HS-5 (cell line): ENCODE data around the gene ZER1.

Experiments used
- DNase-seq: peaks from one replicate; pipeline ENCODE4 v3.0.0-alpha.2; 2012; ENCODE audit warnings: low read depth

The ZER1 gene

DNA sequence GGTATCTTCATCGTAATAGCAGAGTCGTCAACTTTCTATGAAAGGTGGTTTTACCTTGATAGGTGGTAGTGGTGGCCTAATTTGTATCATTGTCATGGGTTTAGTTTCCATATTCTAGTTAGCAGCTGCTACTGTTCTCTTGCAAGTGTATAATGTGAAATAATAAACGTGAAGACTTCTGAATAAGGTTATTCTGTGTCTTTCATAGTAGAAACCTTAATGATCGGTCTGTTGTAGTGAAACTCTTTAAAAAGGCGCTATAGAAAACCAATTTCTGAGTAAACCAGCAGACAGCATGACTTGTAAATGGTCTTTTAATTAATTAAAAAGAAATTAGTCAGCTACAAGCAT, 81.1 kb downstream of the ZER1 start:
- DNase-seq: no peak

DNA sequence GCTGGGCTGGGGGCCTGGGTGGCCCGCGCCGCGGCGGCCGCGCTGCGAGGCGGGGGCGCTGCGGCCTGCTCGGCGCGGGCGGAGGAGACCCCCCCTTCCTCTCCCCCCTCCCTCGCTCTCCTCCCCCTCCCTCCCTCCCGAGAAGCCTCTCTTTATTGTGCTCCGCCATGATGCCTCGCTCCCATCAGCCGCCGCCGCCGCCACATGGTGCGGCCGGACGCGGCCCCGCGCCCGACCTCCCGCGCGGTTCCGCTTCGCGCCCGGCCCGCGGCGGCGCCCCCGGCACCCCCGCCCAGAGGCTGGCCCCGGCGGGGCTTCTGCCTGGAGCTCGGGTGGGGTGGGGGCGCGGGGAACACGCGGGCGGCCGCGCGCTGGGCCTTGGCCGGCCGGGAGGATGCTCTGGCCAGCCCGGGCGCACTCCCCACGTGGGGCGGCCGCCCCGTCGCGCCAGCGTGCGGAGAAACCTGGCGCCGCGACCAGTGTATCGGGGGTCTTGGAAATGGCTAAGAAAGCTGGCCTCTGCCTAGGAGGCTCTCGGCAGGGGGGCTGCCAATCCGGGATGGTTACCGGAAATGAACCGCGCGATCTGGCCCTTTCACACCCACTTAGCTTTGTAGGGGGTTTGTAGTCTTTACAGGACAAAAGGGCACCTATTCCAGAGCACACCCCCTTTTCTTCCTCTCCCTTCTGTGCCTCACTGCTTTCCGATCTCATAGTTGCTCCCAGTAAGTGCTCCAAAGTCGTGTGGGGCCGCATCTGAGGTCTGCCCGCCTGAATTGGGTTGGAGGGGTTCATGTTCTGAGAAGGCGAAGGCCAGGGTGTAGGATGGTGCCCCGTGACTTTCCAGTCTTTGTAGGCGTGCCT, 81.7 kb downstream of the ZER1 start:
- no peak for DNase-seq

GRCh38 chr9:128689293-128689774, 82.4 kb downstream of the ZER1 start:
- DNase-seq: no peak

- DNase-seq: peak; percentile 56
Observed at GRCh38 chr9:128688501-128689292, 83.0 kb downstream of the ZER1 start, which contains the start of gene SET. Gene SET (plus strand): TSS chr9:128689222. CDS start chr9:128689583, 361 bp downstream.

GRCh38 chr9:128687453-128687852, 84.3 kb downstream of the ZER1 start:
- no peak for DNase-seq

DNA sequence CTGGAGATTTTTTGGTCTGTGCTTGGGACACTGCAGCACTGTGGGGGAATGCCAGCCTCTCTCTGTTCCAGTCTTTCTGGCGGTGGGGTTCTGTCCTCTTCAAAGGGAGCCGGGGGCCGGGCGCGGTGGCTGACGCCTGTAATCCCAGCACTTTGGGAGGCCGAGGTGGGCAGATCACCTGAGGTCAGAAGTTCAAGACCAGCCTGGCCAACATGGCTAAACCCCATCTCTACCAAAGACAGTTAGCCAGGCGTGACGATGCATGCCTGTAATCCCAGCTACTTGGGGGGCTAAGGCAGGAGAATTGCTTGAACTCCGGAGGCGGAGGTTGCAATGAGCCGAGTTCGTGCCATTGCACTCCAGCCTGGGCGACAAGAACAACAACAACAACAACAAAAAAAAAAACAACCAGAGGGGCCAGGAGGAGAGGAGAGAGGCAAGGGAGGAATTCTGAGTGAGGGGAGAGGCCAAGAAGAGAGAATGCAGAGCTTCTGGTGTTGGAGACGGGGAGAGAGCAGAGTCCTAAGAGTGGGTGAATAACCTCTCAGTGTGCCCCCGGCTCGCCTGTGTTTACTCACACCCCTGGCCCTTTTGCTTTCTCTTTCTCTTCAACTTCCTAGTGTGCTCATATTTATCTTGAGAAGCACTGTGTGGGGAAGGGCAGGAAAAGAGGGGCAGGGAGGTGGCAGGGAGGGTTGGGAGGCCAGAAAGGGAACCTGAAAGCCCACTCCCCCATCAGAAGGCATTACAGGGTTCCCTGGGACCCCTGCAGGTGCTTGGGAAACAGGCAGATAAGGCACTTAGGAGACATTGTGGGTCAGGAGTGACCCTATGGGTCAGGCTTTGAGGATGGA, 85.9 kb downstream of the ZER1 start:
- DNase-seq: no peak

GRCh38 chr9:128684325-128685199, 87.2 kb downstream of the ZER1 start:
- peak; percentile 68 for DNase-seq

DNA sequence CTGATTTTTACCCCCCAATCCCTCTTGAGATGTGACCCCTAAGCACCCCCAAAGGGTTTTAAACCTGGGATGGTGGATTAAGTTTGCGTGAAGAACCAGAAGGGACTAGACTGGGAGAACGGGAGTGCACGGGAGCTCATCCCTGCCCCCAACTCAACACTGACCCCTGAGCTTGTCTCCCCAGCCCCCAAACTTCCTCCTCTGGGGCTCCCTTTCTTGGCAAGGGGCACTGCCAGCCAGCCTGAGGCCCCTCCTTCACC, 87.7 kb downstream of the ZER1 start:
- no peak for DNase-seq

GRCh38 chr9:128683340-128684064, 88.2 kb downstream of the ZER1 start:
- DNase-seq: no peak
